ENCODE results near the gene IGFBP7.
"Not testable (repeated sequence)": the region's sequence is repeated elsewhere in the genome, so short reads cannot be mapped to it uniquely, and the experiment has no call there.

The IGFBP7 gene

DNA sequence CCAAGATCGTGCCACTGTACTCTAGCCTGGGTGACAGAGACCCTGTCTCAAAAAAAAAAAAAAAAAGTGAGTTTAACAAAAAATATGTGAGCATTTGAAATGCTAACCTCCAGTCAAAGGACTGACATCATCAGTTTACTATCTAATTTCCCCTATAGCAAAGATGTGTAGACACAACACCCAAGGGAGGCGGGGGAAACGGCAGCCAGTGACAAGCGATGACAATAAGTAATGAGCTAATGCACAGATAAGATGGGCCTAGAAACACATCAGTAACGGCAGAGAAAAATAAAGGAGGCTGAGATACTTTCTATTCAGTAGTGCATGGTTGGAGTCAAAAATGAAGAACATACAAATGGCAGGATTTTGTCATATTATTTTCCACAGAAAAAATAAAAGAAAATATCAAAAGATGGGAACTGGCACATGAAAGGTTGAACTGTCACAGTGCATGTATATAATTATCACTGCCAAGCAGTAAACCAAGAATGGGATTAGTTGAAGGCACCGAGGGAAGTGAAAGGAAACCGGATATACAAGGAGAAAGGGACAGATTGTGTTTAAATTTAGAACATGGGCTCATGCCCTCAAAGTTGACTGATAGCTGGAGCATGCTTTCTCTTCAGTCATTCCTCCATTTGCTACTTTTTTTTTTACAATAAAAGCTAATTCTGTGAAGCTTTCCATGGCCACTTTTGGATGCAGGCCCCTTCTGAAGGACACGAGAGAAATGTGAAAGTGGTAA is 41.8 kb downstream of the IGFBP7 start:
- no peak for DNase-seq

DNA sequence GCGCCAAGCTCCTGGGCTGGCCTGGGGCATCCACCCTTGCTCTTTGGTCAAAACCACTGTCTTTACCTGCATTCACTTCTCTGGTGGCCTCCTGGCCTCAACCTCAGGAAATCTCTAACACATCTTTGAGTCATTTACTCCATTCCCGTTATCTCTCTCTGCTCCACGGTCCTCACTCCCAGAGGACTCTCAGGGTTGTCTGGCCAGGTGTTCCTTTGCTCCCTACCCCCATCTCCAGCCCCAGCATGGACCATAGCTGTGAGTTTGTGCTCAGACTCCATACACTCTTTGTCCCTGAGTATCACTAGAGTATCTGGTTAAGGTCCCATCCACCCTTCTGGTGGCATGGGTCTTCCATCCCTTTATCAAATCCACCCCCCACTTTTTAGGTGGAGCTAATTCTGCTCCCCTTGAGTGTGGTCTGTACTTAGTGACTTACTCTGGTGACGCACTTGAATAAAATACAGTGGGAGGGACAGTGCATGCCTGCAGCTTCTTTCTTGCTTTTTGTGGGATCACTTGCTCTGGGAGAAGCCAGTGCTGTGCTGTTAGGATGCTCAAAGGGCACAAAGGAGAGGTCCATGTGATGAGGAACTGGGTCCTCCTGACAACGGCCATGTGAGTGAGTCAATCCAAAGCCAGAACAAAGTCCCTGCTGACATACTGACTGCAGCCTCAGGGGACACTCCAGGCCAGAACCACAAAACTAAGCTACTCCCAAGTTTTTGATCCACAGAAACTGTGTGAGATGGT is 44.3 kb downstream of the IGFBP7 start:
- DNase-seq = no peak

DNA sequence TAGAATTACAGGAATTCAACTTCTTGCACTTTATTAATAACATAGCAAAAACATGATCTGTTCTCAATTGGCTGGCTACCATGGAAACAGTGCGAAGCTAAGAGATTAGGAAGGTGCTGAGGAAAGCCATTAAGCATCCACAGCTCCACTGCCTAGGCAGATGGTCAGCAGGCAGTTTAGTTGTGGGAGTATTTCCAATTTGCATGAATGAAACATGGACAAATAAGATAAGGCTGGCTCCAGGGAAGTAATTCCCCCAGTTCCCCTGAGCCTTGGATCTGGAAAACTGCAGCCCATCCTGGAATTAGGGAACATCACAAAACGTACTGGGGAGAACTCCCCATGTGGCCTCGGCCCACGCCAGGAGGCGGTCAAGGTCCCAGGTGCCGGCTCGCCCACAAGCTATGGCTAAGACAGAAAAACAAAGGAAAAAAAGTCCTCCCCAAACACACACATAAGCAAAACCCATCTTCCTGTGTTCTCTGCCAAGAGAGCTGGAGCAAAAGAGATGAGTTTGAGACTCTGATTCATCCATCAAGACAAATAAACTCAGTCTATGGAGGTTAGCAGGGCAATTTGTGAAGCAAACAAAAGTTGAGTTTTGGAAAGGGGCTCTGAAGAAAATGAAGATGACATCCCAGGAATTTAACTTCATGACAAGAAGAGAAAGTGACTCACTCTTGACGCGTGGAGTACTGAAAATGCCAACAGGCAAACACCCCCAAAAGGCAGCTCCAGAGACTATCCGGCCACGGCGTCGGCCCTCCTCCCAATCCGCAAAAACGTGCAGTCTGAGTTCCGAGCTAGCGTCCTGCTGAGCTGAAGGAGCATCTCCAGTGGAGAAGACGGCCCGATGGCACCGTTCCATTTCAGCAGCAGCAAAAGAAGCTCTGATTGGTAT is 45.1 kb downstream of the IGFBP7 start:
- DNase-seq = no peak

DNA sequence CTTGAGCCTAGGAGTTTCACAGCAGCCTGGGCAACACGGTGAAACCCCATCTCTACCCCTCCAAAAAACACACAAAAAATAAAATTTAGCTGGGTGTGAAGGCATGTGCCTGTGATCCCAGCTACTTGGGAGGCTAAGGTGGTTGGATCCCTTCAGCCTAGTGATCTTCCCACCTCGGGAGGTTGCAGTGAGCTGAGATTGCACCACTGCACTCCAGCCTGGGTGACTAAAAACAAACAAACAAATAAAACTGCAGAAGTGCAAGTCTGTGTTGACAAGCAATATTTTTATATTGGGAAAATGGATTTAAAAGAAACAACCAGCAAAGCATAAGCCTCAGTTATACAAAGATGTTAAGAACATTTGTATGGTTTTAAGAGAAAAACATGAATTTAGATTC is 46.1 kb downstream of the IGFBP7 start:
- DNase-seq = no peak

DNA sequence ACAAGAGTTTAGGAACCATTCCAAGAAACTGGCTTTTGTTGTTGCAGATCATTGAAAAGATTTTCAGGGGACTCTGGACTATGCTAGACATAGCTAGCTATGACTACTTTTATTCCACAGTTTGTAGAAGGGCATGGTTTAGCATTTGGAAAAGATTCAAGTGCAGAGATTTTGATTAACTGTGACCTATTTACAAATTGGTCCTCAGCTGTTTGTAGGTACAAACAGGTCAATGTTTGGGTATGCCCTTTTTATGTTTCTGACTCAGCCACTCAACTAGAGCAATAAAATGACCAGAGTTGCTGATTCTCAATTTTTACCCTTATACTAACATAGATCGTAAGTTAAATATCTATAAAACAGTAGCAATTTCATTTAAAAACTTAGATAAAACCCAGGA is 46.7 kb downstream of the IGFBP7 start:
- no peak for DNase-seq

DNA sequence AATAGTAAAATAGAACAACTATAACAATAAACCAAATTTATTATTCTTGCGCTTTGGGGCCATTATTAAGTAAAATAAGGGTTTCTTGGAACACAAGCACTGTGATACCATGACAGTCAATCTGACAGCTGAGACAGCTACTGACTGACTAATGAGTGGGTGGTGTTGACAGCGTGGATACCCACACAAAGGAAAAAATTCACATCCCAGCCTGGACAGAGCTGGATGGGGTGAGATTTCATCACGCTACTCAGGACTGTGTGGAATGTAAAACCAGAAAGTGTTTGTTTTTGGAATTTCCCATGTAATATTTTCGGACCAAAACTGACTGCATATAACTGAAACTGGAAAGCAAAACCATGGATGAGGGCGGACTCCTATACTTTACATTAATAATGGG is 48.8 kb downstream of the IGFBP7 start:
- no peak for DNase-seq

DNA sequence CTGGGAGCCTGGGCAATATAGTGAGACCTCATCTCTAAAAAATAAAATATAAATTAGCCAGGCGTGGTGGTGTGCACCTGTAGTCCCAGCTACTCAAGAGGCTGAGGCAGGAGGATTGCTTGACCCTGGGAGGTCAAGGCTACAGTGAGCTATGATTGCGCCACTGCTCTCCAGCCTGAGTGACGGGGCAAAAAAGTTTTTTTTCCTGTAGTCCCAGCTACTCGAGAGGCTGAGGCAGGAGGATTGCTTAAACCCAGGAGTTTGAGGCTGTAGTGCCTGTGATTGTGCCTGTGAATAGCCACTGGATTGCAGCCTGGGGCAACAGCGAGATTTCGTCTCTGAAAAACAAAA is 49.5 kb downstream of the IGFBP7 start:
- DNase-seq = not testable (repeated sequence)

DNA sequence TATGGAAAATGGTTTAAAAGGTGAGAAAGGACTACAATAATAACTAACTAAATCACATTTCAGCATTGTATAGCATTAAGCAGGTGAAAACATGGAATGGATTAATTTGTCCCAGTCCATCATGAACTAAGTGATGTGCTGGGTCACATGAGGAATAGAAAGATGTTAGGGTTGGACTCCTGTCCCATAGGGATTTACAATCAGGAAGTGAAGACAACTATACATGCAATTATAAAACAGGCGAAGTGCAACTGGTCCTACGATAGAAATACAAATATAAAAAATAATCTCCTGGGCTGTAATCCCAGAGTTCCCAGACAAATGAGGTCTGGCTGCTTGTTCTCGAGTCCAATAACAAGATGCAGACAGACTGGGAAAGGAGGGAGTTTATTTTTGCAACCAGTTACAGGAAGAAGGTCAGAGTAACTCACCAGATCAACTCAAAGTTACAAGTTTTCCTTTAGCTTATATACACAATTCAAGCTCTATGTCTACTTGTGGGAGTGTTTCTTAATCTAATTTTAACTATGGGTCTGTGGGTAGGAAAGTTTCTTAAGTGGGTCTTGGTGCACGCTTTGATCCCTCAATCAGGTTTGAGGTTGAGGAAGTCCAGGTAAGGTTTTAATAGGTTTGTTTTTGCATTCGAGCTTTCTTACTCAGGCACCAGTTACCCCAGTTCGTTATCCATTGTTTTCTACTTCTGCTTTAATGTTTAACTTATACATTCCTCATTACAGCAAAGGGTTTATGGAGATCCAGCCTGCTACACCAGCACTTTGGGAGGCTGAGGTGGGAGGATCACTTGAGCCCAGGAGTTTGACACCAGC is 50.1 kb downstream of the IGFBP7 start:
- no peak for DNase-seq

DNA sequence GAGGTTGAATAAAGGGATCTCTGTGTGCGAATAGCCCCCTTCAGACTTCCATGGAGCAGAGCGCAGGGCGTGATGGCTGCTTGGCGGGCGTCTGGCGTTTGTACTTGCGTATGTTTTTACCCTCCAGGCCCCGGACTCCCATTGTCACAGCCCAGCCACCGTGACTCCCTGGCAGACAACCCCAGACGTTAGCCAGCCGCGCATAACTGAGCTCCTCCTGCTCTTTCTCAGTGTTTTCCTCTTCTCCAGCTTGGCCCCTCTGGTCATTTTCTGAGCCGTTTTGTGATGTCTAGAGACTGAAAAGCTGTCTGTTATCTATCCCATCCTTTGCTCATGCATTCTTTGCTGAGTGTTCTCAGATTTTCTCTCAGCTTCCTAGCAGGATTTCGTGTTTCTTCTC is 54.3 kb downstream of the IGFBP7 start:
- no peak for DNase-seq

DNA sequence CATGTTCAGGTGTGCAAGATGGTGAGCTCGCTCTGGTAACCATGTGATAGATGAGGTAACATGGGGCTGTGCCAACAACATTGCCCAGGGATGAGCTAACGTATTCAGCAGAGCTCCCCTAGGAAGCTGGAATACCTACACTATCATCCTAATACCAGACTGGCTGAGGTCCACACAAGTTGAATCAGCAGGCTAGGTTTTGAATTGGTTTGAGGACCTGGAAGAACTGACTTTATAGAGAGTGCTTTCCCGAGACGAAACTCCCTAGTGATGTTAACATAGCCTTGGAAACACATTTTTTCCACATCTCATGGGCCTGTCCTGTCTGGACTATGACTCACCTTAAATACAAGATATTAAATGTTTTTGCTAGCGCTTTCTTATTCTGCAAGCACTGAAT is 56.7 kb downstream of the IGFBP7 start:
- no peak for DNase-seq

DNA sequence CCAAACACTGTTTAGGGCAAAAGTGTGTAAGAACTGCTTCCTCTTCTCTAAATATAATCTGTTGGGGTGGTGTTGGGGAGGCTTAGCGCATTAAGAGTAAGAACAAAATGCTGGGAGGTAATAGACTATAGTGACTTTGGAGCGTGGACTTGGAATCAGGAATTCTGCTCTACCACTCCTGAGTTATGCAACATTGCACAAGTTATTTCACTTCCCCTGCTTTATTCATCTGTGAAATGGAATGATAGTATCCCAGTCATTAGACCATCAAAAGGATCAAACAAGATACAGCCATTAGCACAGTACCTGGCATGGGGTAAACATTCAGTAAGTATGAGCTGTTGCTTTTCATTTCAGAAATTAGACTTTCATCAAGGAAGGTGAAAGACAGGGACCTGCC is 58.7 kb downstream of the IGFBP7 start:
- no peak for DNase-seq

DNA sequence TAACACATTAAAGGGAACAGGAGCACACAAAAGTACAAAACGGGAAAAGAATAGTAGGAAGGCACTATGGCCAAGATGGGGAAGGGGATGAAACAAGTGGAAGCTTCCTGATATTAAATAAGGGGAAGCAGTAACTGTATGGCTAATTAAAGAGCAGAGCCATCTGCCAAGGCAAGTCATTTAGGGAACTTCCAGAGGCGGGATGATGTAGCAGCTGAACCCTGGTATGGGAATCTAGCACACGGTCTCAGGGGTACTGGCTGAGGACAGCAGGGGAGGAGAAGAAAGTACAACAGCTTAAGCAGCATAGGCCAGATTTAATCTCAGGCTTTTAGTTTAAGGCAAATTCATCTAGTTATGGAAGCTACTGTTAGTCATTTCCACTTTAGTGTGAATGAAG is 59.1 kb downstream of the IGFBP7 start:
- DNase-seq = no peak

DNA sequence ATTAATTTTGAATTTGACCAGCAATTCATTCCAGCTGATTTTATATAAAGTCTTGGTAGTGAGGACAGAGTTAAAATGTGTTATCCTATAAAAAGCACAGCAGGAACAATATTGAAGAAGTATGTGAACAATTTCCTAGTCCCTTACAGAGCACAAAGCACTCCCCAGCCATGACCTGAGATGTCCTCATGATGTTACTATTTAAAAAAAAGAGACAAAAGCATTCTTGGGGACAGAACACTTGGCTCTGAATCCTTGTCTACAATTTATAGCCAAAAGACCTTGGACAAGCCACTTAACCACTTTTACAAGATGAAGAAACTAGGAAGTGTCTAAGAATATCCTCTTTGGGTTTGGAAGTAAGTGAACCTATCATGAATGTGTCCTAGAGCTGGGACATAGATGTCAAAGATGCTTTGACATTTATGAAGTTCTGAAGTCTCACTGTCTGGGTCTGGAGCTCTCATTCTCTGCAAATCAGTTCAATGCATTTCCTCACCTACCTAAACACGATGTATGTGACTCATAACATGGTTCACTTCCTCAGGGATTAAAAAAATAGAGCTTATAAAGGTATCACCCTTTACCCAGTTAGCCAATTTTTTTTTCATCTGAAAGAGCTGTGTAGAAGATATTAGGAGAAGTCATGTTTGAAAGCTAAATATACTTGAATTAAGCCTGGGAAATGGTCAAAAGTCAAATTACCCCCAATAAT is 61.4 kb downstream of the IGFBP7 start:
- no peak for DNase-seq

DNA sequence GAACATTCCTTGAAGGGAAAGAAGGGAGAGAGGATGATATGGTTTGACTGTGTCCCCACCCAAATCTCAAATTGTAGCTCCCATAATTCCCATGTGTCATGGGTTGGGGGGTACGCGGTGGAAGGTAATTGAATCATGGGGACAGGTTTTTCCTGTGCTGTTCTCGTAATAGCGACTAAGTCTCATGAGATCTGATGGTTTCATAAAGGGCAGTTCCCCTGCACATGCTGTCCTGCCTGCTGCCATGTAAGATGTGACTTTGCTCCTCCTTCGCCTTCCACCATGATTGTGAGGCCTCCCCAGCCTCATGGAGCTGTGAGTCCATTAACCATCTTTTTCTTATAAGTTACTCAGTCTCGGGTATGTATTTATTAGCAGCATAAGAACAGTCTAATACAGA is 63.1 kb downstream of the IGFBP7 start:
- not testable (repeated sequence) for DNase-seq

DNA sequence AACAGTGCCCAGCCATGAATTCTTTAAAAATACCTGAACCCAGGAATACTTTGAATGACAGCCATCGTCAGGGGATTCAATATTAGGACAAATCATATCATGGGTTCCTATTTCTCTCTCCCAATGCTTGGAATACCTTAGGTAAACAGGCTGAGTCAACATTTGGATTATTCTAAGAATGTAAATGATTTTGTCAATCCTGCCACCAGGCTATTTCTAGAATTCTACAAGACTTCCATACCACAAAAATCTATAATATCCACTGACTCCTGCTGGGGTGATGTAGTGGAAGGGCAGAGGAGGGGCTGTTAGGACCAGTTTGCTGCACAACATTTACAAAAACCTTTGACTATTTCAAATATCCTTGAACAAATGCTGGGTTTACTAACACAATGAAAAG is 65.2 kb downstream of the IGFBP7 start:
- no peak for DNase-seq

DNA sequence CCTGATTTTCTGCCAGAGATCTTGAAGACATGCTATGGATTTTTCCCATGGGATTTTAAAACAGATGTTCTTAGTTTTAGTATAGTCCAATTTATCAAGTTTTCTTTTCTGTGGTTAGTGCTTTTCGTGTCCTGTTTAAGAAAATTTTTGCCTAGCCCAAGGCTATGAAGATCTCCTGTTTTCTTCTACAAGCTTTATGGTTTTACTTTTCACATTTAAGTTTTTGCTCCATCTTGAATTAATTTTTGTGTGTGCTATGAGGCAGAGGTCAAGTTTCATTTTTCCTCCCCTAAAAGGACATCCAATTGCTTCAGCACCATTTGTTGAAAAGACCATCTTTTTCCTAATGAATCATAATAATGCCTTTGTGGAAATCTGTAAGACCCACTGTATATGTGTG is 65.9 kb downstream of the IGFBP7 start:
- DNase-seq = no peak

DNA sequence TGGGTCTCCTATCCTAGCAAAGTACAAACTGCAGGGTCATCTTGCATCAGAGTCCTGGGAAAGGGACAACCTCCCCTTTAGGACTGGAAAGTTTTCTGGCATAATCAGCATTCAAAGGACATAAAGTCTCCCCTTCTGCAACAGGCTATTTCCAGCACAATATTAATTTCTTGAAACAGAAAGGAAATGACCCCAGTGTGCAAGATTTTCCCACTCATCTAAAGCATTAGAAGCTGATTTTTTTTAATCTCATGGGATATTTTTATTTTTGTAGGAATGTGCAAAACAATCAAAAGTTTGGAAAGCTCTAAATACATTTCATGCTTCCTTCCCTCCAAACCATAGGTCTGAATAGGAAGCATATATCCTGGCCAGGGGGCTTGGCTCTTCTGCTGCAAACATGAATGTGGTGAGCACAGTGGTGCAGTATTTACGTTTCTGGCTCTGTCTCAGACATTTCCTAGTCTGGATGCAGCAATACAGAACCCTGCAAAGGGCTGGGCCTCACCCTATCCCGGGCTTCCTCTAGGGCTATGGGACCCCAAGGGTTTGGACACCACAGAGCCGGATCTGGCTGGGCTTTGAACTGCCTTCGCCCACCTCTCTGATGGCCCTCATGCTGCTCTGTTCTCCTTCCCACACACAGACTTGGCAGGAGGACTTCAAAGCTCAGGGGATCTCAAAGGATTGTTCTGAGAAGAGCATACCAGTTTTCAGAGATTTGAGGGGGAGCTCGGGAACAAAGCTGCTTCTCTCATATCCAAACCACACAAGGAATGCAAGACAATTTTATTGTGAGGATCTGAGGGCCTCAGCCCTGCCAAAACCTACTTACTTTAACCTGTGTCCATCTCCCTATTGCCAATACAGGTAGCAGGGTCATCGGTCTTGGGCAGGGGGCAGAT is 66.6 kb downstream of the IGFBP7 start:
- no peak for DNase-seq

DNA sequence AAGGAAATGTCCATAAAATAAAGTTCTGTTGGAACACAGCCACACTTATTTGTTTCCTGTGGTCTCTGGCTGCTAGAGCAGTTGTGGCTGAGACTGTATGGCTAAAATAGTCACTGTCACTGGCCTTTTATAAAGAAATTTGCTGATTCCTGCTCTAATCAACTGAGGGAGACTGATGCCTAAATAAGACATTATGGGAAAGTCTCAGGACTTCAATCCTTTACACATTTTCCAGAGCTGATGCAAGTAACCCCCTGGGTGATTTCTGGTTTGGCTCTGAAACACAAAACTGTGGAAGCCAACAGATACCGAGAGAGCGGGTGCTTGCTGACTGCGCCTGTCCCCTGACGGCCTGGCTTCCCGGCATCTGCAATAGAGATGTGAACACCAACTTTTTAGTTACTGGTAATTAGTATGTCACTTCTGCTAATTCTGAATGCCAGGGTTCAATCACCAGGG is 67.4 kb downstream of the IGFBP7 start:
- no peak for DNase-seq

DNA sequence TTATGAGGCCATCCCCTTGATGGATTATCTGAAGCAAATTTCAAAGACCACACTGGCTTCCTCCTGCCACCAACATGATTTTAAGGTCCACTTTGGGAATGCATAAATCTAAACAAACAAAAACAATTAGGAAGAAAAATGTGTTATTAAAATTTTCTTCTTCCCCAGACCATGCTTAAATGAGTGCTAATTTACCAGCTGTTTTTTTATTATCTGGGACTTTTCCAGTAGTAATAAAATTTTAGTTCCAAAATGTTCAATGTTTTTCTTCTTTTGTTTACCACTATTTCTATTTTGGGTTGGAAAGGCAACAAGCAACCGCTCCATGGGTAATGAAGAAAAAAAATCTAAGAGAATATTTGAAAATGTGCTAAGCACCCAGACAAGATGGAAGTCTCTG is 69.2 kb downstream of the IGFBP7 start:
- no peak for DNase-seq

DNA sequence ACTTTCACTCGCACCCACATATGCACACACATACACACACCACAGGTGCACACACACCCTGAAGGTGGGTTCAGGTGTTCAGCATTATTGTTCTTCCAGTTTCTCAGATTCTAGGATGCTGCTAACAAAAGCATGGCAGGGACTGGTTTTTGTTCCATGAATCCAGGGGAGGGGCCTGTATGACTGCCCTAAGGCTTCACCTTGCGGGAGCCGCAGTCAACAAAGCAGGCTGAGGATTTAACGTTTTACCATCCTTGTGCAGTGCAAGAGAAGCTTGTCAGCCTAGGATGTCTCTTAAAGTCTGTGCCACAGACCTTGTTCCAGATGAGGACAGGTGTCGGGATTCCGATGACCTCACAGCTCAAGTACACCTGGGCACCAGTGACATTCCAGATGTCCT is 69.7 kb downstream of the IGFBP7 start:
- DNase-seq = no peak

DNA sequence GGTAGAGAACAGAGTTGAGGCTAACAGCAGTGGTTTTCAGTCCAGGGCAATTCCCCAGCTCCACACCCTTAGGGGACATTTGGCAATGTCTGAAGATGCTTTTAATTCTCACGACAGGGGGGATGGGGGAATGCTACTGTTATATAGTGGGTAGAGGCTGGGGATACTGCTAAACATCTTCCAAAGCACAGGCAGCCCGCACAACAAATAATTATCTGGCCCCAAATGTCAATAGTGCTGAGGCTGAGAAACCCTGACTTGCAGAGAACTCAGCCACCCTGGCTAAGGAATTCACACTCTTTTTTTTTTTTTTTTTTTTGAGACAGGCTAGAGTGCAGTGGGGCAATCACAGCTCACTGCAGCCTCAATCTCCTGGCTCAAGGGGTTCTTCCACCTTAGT is 70.8 kb downstream of the IGFBP7 start:
- no peak for DNase-seq

All from activated gamma-delta T cell (primary cell).